SK-N-SH treated with all-trans-retinoic acid at 6 μM for 48 hours (cell line): ENCODE results near the gene UBA3.

Experiments
- ARNTL ChIP-seq: fragments of 450-650 bp; formaldehyde crosslinking; IDR thresholded peaks from 2 replicates; pipeline ENCODE4 v1.5.0; 2020; ENCODE audit warnings: low read depth, mild to moderate bottlenecking, moderate library complexity, borderline replicate concordance
- ESRRG ChIP-seq: fragments of 250-450 bp; sonication (Bioruptor Pico); IDR thresholded peaks from 2 replicates; pipeline ENCODE4 v1.6.1; 2021; ENCODE audit warnings: mild to moderate bottlenecking
- OSR1 ChIP-seq: fragments of 250-450 bp; sonication (Bioruptor Pico); IDR thresholded peaks from 2 replicates; pipeline ENCODE4 v1.8.0; 2022; ENCODE audit warnings: moderate library complexity, mild to moderate bottlenecking, inconsistent platforms
- RARB ChIP-seq: fragments of 250-450 bp; sonication (Bioruptor Pico); IDR thresholded peaks from 2 replicates; pipeline ENCODE4 v1.8.0; 2021; ENCODE audit warnings: mild to moderate bottlenecking, moderate library complexity
- TCF4 ChIP-seq: fragments of 250-450 bp; sonication (Bioruptor Pico); IDR thresholded peaks from 2 replicates; pipeline ENCODE4 v1.8.0; 2021; ENCODE audit warnings: mild to moderate bottlenecking, moderate library complexity, borderline replicate concordance
- ZFP3 ChIP-seq: fragments of 250-450 bp; sonication (Bioruptor Pico); IDR thresholded peaks from 2 replicates; pipeline ENCODE4 v1.5.0; 2020; ENCODE audit warnings: mild to moderate bottlenecking, moderate library complexity
- ZNF565 ChIP-seq: fragments of 450-650 bp; formaldehyde crosslinking; conservative IDR thresholded peaks from 2 replicates; pipeline ENCODE4 v1.5.0; 2020; ENCODE audit warnings: low read depth, mild to moderate bottlenecking, moderate library complexity

- TF ChIP-seq RARB (CRISPR knock-in tag) = no peak
- no peak for TF ChIP-seq ZFP3 (CRISPR knock-in tag)
- TF ChIP-seq ESRRG = no peak
- no peak for TF ChIP-seq OSR1 (CRISPR knock-in tag)
- TF ChIP-seq ZNF565 (CRISPR knock-in tag) = no peak
- TF ChIP-seq ARNTL = no peak
- no peak for TF ChIP-seq TCF4
These were observed 36.7 kb upstream of the UBA3 start for GRCh38 chr3:69116897-69117296.
